ENCODE results near the gene LLPH. TPM values are rescaled to one million over a fixed set of nuclear protein-coding genes. Genes with fewer than 3 reads are reported as not detected.

LLPH gene
- total RNA-seq, 1 experiment from 2014 or later, result 45.6 TPM

- BruUV-seq (replicated peaks), result no TSS peak
- ChIA-PET RAD21 (ENCODE audit: low non-redundant PET in 1 of 2, low total read pairs in 2 of 2, uncharacterized antibody in 2 of 2, unreplicated experiment in 2 of 2) (no interaction called here), POLR2A (no interaction called here), CTCF (interaction anchor here (1.0 to 1.2 kb wide), 3 partner anchors 15 to 789 kb away, joined by 3 read pairs; no protein-coding TSS in a partner anchor)
- TF ChIP-seq EZH2phosphoT487 (IDR thresholded peaks at IDR 0.05; ENCODE audit: borderline replicate concordance) (no peak), POLR2AphosphoS5 (IDR thresholded peaks at IDR 0.05; ENCODE audit: low read depth, low read length) (no peak), YY1 (IDR thresholded peaks at IDR 0.05; ENCODE audit: extremely low read depth, insufficient replicate concordance, low read depth, low read length) (no peak)
- Histone ChIP-seq H2AFZ (ENCODE audit: low read depth, low read length, poor library complexity, severe bottlenecking) (no peak overlapping the region), H3K9me3 (ENCODE audit: control insufficient read depth in 1 of 2, insufficient read depth in 1 of 2, low read depth in 1 of 2, low read length in 2 of 2) (no peaks in the 10 kb centered on the region), H3K4me1 (ENCODE audit: control insufficient read depth in 1 of 2, insufficient read depth in 2 of 2, low read length in 2 of 2) (peaks cover 0 to 19% of the 10 kb centered on the region in 2 experiments; a peak in 1 of 4 replicates), H3K36me3 (ENCODE audit: control insufficient read depth in 1 of 2, insufficient read depth in 2 of 2, low read length in 2 of 2) (no peaks in the 10 kb centered on the region), H3K4me3 (replicated peaks in 1 of 2; ENCODE audit: low read depth in 1 of 2, low read length in 2 of 2) (no peak overlapping the region), H3K79me2 (ENCODE audit: insufficient read depth, low read length) (no peaks in the 10 kb centered on the region), H3K27ac (ENCODE audit: low read depth, low read length) (no peak overlapping the region), H3K27me3 (ENCODE audit: insufficient read depth, low read length) (no peaks in the 10 kb centered on the region), H4K20me1 (ENCODE audit: insufficient read depth) (no peaks in the 10 kb centered on the region), H3K9me2 (ENCODE audit: insufficient read depth) (no peaks in the 10 kb centered on the region), H3K9ac (ENCODE audit: low read length) (no peak overlapping the region), H3K4me2 (ENCODE audit: low read length) (no peak overlapping the region)
- intact Hi-C loops (cut with micrococcal nuclease), result no loop called here
- ATAC-seq (no peak), DNase-seq (ENCODE audit: low read depth, low spot score) (no peak)
These were observed 40.4 kb downstream of the LLPH start for GRCh38 chr12:66090157-66090556.

- H3K4me3 ChIP-seq (replicated peaks in 1 of 2; ENCODE audit: low read depth in 1 of 2, low read length in 2 of 2), result no peak overlapping the region
- peak overlapping the region; percentile 8; the same call in 1 of the 2 replicates for H3K4me2 ChIP-seq (ENCODE audit: low read length)
- no peaks in the 10 kb centered on the region for H3K36me3 ChIP-seq (ENCODE audit: control insufficient read depth in 1 of 2, insufficient read depth in 2 of 2, low read length in 2 of 2)
- no peaks in the 10 kb centered on the region for H3K79me2 ChIP-seq (ENCODE audit: insufficient read depth, low read length)
- H3K4me1 ChIP-seq (ENCODE audit: control insufficient read depth in 1 of 2, insufficient read depth in 2 of 2, low read length in 2 of 2), result peaks cover 0 to 14% of the 10 kb centered on the region in 2 experiments; a peak in 1 of 4 replicates
- DNase-seq (ENCODE audit: low read depth, low spot score) (peak; percentile 68), ATAC-seq (peak; percentile 91)
- no peaks in the 10 kb centered on the region for H4K20me1 ChIP-seq (ENCODE audit: insufficient read depth)
- no peak overlapping the region for H3K9ac ChIP-seq (ENCODE audit: low read length)
- TF ChIP-seq ELF1 (IDR thresholded peaks at IDR 0.05; ENCODE audit: borderline replicate concordance, low read depth), result no peak
- TF ChIP-seq SRF (IDR thresholded peaks at IDR 0.05; ENCODE audit: low read depth), result no peak
- peak; percentile 78 for TF ChIP-seq YY1 (IDR thresholded peaks at IDR 0.05; ENCODE audit: extremely low read depth, insufficient replicate concordance, low read depth, low read length)
- TF ChIP-seq, protein P1, sequence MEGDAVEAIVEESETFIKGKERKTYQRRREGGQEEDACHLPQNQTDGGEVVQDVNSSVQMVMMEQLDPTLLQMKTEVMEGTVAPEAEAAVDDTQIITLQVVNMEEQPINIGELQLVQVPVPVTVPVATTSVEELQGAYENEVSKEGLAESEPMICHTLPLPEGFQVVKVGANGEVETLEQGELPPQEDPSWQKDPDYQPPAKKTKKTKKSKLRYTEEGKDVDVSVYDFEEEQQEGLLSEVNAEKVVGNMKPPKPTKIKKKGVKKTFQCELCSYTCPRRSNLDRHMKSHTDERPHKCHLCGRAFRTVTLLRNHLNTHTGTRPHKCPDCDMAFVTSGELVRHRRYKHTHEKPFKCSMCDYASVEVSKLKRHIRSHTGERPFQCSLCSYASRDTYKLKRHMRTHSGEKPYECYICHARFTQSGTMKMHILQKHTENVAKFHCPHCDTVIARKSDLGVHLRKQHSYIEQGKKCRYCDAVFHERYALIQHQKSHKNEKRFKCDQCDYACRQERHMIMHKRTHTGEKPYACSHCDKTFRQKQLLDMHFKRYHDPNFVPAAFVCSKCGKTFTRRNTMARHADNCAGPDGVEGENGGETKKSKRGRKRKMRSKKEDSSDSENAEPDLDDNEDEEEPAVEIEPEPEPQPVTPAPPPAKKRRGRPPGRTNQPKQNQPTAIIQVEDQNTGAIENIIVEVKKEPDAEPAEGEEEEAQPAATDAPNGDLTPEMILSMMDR (IDR thresholded peaks at IDR 0.05 in 2 of 3, conservative IDR thresholded peaks at IDR 0.05 in 1 of 3; ENCODE audit: borderline replicate concordance in 1 of 3, insufficient read depth in 1 of 3, low read depth in 2 of 3, low read length in 2 of 3), result peak; percentile 75 to 97 (median 90)
- peak; percentile 95 for TF ChIP-seq RAD21 (IDR thresholded peaks at IDR 0.05; ENCODE audit: low read depth)
- no peak for TF ChIP-seq EGR1 (IDR thresholded peaks at IDR 0.05; ENCODE audit: low read depth)
- TF ChIP-seq ZNF274 (IDR thresholded peaks at IDR 0.05; ENCODE audit: low read depth, low read length), result no peak
- TF ChIP-seq, protein P2, sequence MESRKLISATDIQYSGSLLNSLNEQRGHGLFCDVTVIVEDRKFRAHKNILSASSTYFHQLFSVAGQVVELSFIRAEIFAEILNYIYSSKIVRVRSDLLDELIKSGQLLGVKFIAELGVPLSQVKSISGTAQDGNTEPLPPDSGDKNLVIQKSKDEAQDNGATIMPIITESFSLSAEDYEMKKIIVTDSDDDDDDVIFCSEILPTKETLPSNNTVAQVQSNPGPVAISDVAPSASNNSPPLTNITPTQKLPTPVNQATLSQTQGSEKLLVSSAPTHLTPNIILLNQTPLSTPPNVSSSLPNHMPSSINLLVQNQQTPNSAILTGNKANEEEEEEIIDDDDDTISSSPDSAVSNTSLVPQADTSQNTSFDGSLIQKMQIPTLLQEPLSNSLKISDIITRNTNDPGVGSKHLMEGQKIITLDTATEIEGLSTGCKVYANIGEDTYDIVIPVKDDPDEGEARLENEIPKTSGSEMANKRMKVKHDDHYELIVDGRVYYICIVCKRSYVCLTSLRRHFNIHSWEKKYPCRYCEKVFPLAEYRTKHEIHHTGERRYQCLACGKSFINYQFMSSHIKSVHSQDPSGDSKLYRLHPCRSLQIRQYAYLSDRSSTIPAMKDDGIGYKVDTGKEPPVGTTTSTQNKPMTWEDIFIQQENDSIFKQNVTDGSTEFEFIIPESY (IDR thresholded peaks at IDR 0.05; ENCODE audit: extremely low read depth, insufficient replicate concordance, low read length), result no peak
- CTCF ChIA-PET, result interaction anchor here (0.6 to 1.9 kb wide), 12 partner anchors 10 to 893 kb away, joined by 3 to 12 read pairs (median 4); no protein-coding TSS in a partner anchor
- intact Hi-C loops (cut with micrococcal nuclease), result loop anchor here (1.0 to 5.0 kb wide), 6 partner anchors 125 to 1196 kb away; no protein-coding TSS in a partner anchor
- RAD21 ChIA-PET (ENCODE audit: low non-redundant PET in 1 of 2, low total read pairs in 2 of 2, uncharacterized antibody in 2 of 2, unreplicated experiment in 2 of 2), result interaction anchor here in 1 of 2 experiments (1.3 kb wide), 1 partner anchor 786 kb away, joined by 3 read pairs; no protein-coding TSS in a partner anchor
- no peaks in the 10 kb centered on the region for H3K9me3 ChIP-seq (ENCODE audit: control insufficient read depth in 1 of 2, insufficient read depth in 1 of 2, low read depth in 1 of 2, low read length in 2 of 2)
- POLR2A ChIA-PET, result interaction anchor here (0.7 kb wide), 3 partner anchors 43 to 246 kb away, joined by 3 read pairs; no protein-coding TSS in a partner anchor
- no peak overlapping the region for H3K27ac ChIP-seq (ENCODE audit: low read depth, low read length)
- H3K9me2 ChIP-seq (ENCODE audit: insufficient read depth), result no peaks in the 10 kb centered on the region
- H2AFZ ChIP-seq (ENCODE audit: low read depth, low read length, poor library complexity, severe bottlenecking), result peak overlapping the region; percentile 47
- no peaks in the 10 kb centered on the region for H3K27me3 ChIP-seq (ENCODE audit: insufficient read depth, low read length)
- BruUV-seq (replicated peaks), result no TSS peak
These were observed 43.1 kb downstream of the LLPH start for GRCh38 chr12:66087365-66087943.

Measured in HCT116 (cell line).